ENCODE measurements around the gene TTL.
"Not testable (repeated sequence)": the region's sequence is repeated elsewhere in the genome, so short reads cannot be mapped to it uniquely, and the experiment has no call there.

The TTL gene

DNA sequence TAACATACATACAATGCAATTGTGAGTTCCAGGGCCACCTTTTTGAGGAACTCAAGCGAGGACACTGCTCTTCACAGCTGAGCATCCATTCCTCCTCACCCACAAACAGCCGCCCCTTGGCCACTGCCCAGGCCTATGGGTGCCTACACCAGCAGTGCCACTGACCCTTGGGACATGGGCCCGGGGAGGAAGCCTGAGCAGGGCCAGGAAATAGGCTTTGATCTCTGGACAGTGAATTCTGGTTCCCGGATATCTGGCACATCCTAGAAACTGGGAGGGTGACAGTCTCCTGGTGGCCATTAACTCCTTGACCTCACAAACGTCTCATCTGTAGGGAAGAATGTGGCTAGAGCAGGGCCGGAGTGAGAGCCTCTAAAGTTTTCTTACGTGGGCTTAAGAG is 5.5 kb upstream of the TTL start:
- no peak for DNase-seq

DNA sequence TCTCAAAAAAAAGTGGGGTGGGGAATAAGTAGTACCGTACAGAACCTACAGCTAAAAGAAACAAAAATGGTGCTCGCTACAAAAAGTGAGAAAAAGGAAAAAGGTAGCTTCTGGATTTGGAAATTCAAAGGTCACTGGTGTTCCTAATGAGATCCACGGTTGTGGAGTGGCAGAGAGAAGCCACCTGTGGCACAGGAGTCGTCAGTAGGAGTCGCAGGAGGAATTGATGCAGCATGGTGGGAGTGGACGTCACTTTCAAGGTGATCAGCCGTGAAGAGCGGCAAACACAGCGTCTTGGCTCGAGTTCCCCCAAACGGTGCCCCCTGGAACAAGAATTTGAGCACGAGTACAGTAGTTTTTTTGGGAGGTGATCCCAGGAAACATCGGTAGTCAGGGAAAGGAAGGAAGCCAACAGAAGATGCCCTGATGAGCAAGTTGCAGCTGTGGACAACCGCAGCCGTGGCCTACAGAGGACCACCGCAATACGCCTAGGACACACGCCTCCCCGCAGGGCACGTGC is 1.4 kb upstream of the TTL start:
- no peak for DNase-seq

DNA sequence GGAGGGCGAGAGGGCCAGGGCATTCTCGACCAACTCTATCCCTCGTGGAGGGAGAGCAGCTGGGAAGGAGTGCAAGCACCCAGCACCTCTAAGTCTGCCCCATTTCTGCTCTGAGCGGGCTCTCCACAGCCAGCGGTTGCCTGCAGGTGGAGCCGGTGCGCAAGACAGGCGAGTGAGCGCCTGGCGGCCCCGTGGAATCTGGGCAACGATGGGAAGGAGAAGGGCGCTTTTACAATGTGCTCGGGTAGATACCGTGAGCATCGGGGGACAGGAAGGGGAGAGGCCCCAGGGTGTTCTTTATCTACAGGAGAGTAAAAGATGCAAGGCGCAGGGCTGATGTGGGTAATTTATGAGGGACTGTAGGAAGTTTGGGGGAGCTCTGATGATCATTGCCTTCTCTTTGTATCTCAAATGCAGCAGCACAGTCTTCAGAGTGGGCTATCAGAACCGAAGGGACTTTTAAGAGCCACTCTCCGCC is 867 bp upstream of the TTL start:
- peak; percentile 91 for DNase-seq

DNA sequence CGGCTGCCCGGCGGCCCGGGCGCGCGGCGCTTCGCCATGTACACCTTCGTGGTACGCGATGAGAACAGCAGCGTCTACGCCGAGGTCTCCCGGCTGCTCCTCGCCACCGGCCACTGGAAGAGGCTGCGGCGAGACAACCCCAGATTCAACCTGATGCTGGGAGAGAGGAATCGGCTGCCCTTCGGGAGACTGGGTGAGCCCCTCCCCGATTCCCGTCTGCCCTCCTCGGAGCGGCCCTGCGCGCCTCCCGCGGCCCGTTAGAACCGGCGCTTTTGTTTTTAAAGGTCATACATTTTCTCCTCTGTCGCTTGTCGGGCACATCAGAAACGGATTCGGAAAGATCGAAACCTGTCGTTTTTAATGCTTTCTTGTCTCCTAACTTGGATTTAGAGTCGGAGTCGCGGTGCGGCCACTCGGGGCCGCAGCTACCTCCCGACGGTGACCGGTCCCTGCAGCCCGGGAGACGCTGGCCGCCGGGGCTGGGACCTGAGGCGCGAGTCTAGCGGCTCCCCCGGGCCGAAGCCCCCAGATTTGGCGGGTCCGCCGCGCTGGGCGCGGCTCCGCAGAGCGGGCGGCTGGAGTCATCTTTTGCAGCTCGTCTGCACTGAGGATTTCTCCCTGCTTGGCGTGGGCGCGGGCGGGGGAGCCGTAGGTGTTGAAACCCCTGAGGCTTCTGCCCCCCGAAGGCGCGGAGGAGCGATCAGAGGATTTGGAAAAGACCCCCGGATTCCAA is 519 bp downstream of the TTL start:
- DNase-seq, result peak; percentile 39

DNA sequence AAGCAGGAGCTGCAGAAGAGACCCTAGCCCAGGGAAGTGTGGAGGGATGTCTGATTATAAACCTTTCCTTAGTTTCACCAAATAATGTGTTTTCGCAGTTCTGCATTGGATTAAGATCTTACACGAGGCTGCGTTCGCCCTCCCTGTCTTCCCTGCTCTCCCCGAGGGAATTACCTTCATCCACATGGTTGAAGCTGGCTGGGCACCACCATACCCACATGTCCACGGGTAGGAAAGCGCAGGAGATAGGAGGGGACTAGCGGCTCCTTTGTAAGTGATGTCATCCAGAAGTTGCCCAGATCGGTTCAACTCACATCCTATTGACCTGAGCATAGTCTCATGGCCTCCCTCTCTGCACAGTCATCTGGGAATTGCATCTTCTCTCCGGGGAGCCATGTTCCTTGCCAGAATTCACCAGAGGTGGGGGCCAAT is 1.1 kb downstream of the TTL start:
- peak; percentile 44 for DNase-seq

DNA sequence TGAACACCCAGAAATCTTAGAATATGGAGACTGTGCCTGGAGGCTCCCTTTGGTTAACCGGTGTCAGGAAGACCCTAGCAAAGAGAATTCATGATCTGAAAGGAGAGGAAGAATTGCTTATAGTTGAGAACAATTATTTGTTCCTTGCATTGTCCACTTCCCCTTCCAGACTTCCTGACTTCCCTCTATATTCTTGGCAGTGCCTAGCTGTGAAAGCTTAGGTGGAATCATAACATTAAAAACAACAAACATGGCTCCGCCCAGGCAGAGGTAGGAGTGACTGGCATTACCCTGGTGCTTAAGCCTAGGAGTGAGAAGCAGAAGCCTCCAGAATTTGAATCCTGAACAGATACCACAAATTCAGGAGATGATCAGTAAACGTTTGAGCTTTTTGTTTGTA is 1.9 kb downstream of the TTL start:
- DNase-seq, result no peak

DNA sequence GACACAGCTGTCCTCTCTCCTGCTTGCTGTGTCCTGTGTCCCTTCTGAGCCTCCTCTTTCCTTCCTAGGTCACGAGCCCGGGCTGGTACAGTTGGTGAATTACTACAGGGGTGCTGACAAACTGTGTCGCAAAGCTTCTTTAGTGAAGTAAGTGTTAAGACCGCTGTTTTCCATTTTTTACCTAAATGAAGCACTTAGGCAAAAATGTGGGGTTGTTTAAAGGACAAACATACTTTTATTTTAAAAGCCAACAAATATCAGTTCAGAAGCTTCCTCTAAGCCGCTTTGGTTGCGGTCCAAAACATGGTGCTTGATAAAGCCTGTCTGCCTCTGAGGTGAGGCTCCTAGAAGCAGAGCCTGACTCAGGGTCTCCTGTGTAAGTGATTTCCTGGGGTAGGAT is 3.9 kb downstream of the TTL start:
- no peak for DNase-seq

DNA sequence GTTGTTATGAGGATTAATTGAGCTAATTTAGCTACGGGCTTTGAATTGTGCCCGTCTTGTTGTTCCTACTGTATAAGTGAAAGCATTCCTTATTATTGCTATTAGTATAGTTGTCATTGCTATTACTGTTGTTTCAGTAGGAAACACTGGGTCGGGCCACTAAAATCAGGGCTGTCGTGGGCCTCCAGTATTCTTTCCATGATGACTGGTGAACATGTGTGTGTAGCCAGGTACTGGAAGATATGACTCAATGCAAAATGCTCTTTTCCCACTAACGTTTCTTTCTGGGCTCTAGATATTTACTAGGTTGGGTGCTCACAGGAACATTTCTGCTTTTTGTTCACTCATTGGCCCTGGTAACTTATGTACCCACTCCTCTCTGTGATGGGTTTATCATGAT is 4.9 kb downstream of the TTL start:
- no peak for DNase-seq

DNA sequence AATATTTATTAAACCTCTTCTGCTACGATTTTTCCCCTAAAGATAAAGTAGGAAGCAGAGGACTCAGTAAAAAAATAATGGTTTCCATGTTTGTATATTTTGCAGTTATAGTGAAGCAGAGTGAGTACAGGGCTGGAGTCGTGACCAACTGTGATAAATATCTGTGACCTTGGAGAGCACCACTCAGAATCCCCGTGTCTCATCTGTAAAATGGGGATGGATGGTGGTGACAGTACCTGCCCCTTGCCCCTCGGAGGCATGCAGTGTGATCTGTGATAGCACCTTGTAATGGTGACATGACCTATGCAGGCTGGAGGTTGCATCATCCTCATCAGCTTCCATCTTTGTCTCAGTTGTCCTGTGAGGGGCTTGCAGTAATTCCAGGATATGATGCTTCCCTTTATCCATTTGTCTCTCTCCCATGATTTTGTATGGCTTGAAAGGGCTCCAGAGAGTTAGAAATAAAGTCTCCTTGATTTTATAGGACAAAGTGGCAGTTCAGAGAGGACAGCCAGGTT is 5.5 kb downstream of the TTL start:
- no peak for DNase-seq

DNA sequence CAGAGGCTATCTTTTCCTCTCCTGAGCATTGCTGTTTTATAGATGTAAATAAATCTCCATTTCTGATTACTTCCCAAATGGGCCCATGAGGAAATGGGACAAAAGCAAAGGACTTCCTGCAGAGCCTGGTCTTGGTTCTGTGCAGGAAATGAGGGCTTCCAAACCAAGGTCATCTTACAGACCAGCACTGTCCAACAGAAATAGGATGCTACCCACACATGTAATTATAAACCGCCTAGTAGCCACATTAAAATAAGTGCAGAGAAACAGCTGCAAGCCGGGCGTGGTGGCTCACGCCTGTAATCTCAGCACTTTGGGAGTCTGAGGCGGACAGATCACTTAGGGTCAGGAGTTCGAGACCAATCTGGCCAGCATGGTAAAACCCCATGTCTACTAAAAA is 6.2 kb downstream of the TTL start:
- DNase-seq, result no peak

DNA sequence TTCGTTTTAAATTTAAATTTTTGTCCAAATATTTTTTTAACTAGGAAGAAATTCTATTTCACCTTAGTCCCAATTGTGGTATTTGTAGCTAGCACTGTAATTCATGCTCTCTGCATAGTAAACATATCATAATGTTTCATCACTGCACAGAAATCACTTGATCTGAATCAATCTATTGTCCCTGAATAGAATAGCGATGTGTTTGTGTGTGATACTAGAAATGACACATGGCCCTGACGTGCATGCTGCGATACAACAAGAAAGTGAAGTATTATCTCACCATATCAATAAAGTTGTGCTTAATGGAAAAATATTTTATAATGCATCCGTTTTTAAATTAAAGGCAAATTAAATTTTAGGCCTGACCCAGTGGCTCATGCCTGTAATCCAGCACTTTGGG is 10.0 kb downstream of the TTL start:
- no peak for DNase-seq

DNA sequence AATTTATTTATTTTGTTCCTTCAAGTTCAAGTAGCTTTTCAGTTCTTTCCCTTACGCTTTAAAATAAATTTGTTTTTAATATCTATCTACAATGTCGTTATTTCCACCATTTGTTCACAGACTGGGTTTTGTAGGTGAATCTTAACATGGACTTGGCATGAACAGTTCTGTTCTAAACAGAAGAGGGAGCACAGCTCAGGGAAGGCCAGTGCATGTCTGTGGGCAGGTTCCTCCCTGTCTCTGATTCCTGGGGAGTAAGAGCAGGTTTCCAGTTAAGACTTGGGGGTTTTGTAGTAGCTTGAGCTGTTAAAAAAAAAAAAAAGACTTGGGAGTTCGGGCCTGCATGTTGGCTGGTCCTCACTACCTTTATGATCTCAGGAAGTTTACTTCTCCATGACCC is 11.1 kb downstream of the TTL start:
- no peak for DNase-seq

DNA sequence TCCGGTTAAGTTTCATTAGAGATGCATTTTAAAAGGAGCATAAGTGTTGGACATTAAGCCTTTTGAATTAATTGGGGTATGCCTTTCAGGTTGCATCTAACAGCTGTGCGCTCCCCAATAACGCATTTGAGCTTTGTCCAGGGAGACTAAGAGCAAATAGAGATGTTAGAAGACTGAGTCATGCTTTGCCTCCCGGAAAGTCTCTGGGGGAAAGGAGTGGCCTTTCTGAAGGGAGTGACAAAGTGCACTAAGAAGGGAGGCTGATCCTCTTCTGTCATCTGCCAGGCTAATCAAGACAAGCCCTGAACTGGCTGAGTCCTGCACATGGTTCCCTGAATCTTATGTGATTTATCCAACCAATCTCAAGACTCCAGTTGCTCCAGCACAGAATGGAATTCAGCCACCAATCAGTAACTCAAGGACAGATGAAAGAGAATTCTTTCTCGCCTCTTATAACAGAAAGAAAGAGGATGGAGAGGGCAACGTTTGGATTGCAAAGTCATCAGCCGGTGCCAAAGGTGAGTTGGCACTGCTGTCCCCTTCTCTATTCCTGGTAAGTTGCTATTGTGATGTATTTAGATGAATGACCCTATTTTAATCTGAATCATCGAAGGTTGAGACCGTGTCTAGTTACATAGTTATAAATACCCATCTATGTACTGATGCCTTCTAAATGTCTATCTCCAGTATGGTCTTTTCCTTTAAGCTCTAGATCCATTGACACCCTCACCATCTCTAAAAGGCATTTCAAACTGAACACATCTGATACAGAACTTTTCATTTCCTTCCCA is 12.1 kb downstream of the TTL start:
- no peak for DNase-seq

DNA sequence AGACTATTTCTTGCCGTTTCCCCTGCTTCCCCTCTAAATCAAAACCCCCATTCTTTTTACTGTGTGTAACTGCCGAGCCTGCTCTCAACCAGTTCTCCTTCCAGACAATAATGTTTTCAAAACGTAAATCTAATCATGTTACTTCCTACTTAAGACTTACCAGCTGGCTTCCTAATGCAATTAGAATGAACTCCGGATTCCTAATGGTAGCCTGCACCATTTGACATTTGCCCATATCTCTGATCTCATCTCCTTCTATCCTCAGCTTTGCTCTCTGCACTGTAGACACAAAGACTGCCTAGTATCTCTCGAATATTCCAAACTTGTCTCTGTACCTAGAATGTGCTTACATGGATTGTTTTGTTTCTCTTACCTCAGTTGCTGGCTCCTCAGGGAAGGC is 12.9 kb downstream of the TTL start:
- DNase-seq, result no peak

DNA sequence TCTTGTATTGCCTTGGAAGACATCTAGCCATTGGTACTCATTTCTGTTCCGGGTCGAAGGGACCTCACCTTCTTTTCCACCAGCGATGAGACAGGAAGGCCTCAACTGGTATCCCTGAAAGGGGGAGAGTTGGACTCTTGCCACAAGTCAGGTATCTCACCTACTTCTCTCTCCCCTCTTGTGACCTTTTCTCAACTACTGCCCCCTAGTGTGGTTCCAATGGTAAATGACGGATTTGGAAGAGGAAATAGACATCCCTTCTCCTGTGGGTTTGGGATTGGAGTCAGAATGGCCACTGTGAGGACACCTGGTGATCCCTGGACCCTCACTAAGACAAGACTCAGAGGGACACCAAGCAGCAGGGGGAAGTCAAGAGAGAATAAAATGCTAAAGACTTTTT is 13.9 kb downstream of the TTL start:
- not testable (repeated sequence) for DNase-seq

DNA sequence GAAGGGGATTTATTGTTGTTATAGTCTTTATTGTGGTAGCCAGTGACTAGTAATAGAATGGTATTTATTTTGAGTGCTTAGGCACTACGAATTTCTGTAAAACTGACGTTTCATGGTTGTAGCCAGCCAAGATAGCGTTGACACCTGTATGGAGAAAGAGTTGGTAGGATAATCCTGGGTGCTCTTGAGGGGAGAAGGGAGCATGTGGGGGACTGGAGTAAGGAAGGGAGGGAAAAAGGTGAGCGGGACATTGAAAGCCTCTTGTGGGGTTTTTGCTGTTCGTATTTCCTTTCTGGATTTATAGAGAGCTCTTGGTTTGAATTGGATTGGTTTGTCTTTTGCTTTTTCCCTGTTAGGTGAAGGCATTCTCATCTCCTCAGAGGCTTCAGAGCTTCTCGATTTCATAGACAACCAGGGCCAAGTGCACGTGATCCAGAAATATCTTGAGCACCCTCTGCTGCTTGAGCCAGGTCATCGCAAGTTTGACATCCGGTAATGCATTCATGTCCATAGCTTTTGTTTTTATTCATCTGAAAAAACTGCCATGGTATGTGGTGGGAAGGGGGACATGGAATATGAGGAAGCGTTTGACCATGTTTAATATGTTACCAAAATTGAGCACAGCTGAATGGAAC is 19.0 kb downstream of the TTL start:
- DNase-seq, result peak; percentile 57

DNA sequence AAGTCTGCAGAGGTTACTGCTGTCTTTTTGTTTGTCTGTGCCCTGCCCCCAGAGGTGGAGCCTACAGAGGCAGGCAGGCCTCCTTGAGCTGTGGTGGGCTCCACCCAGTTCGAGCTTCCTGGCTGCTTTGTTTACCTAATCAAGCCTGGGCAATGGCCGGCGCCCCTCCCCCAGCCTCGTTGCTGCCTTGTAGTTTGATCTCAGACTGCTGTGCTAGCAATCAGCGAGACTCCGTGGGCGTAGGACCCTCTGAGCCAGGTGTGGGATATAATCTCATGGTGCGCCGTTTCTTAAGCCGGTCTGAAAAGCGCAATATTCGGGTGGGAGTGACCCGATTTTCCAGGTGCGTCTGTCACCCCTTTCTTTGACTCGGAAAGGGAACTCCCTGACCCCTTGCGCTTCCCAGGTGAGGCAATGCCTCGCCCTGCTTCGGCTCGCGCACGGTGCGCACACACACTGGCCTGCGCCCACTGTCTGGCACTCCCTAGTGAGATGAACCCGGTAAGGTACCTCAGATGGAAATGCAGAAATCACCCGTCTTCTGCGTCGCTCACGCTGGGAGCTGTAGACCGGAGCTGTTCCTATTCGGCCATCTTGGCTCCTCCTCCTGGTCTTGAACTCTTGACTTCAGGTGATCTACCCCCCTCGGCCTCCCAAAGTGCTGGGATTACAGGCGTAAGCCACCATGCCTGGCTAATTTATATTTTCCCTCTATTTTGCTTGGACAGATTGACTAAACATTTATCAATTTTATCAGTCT is 27.5 kb downstream of the TTL start:
- not testable (repeated sequence) for DNase-seq

DNA sequence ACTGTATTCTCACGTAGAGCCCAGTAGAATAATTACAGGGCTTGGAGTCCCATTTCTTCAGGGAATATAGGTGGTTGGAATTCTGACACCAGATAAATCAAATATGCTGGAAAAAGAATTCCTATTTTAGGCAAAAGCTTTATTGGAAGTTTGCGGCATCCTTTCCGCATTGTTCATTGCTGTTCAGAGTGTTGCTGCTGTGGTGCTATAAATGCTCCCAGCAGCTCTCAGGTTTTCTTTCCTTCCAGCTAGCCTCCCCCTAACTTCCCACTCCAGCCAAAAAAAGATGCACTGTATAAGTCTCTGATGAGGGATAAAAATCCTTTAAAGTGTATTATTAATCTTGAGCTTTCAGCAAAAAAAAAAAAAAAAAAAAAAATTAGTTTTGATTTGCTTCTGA is 34.8 kb downstream of the TTL start:
- DNase-seq, result no peak

DNA sequence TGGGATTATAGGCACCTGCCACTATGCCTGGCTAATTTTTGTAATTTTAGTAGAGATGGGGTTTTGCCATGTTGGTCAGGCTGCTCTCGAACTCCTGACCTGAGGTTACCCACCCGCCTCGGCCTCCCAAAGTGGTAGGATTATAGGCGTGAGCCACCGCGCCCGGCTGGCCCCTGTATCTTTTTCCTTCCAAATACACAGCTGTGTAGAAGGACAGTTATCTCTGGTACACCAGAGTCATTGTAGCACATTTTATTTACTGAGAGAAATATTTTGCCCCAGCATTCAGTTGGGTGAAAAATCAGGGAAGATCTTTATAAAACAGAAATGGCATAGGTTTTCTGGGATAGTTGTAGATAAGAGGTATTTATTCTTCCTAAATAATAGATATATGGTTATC is 36.9 kb downstream of the TTL start:
- no peak for DNase-seq

DNA sequence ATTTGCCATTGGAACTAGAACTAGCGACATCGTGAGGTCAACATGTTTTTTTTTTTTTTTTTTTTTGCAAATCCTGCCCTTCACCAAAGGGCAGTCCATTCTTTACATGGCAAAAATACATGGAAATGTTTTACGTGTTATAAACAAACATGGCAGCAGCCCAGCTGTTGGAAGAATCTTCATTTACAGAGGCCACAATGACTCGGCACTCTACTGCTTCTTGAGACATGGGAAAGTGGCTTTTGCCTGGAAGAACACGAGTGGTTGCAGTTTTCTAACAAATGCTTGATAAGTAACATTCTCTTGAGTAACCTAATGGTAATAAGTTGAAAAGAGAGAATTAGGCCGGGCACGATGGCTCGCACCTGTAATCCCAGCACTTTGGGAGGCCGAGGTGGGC is 37.5 kb downstream of the TTL start:
- no peak for DNase-seq

DNA sequence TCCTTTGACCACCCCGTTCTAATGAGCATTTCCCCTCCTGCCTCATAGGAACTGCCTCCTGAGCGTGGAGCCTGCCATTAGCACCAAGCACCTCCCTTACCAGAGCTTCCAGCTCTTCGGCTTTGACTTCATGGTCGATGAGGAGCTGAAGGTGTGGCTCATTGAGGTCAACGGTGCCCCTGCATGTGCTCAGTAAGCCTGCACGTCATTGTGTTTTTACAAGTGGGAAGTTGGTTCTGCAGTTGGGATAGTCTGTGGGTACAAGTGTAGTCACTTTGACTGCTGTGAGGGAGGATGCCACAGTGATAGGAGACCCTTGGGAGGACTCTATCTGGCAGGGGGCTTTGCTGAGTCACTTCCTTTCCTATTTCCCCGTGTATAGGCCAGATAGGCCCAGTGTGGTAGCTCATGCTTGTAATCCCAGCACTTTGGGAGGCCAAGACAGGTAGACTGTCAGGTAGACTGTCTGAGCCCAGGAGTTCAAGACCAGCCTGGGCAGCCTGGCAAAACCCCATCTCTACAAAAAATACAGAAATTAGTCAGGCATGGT is 38.4 kb downstream of the TTL start:
- DNase-seq, result no peak

DNA sequence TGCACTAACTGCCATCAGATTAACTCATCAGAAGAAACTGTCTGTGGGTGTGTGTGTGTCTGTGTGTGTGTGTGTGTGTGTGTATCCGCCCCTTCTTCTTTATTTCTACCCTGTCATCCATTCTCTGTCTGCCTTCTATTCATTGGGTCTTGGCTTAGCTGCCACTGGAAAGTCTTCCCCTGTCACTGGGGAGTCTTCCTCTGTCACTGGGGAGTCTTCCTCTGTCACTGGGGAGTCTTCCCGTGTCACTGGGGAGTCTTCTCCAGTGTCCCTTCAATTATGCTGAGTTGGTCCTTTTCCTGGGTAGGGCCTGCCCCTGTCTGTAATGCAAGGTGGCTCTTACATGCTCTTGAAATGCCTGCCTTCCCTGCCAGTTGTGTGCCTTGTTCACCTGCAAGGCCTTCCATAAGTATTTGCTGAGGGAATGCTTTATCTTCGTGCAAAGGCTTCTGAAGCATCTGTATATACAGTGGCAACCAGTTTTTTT is 41.4 kb downstream of the TTL start:
- no peak for DNase-seq
